ENCODE measurements around the gene GNS.

DNA sequence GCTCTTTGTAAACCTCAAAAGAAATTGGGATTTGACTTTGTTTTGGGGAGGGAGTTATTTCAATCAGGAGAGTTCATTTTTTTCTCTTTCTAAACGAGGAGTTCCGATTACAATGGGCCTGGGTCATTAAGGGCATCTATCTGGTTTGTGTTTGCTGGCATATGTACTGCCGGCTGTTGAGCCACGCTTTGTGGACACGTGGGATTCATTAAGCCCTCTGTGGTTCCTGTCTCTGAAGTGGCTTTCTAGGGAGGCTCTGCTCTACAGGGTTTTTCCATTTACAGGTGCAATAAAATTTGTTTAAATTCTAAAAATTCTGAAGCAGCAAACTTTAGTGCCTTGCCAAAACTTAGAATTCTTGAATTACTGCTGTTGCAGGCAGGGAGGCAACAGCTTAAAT lies 57.9 kb downstream of the GNS start:
- TF ChIP-seq CTCF (IDR thresholded peaks at IDR 0.05) (no peak), POLR2A (IDR thresholded peaks at IDR 0.05) (no peak)

Measured in testis (tissue), 2 donors.